Measurements from ENCODE around the gene FATE1. TPM values are rescaled to one million over a fixed set of nuclear protein-coding genes. Genes with fewer than 3 reads are reported as not detected.
A peak's percentile ranks its signal among the peaks of the same experiment; 100 is the strongest.

FATE1 gene
- total RNA-seq, 1 donor from 2014 or later = not detected

GRCh38 chrX:151703487-151703886 is 12.3 kb upstream of the FATE1 start:
- peak; percentile 23 for DNase-seq (ENCODE audit: low spot score)

DNA sequence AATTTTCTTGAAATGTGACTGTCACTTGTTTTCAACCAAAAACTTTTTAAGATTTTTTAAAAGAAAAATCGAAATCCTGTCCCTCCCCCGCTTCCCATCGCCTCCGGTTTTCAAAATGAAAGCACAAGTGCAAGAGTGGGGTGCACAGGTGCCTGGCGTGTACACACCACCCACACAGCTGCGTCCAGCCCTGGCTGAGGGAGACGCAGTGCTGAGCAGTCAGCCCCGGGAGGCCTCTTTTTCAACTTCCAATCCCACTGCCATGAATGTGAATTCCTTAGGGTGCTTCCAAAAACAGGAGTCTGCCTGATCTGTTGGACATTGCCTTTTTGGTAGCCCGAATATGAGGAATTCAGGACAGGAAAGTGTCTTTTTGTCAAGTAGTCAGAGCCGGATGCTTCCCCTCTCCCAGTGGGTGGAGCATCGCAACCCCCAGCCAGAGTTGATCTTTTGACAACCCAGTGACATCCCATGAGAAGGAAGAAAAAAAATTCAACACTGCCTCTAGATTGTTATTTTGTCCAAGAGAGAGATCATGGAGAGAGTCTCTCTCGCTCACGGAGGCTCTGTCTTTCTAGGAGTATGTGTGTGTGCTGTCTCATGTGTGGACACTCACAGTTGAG is 11.7 kb upstream of the FATE1 start:
- no peak for DNase-seq (ENCODE audit: low spot score)

DNA sequence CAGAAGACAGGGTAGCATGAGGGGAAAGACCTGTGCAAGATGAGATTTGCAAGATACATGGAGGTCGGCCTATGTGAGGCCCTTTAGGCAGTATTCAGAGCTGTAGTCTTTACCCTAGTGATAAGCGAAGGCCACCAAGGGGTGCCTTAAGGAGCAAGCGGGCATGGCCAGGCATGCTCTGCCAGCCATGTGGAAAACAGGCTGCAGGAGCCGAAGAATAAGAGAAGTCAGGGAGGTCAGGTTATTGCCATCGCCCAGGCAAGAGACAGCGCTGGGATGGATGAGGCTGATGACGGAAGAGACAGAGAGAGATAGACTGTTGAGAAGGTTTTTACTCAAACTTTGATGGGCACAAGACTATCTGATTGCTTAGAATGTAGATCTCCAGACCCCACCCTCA is 7.0 kb upstream of the FATE1 start:
- no peak for DNase-seq (ENCODE audit: low spot score)

GRCh38 chrX:151710457-151710856 is 5.4 kb upstream of the FATE1 start:
- no peak for DNase-seq (ENCODE audit: low spot score)

- DNase-seq (ENCODE audit: low spot score) = no peak
Measured at GRCh38 chrX:151711154-151711553, 4.7 kb upstream of the FATE1 start.

- DNase-seq (ENCODE audit: low spot score) = no peak
Measured at GRCh38 chrX:151711787-151712186, 4.0 kb upstream of the FATE1 start.

- DNase-seq (ENCODE audit: low spot score) = no peak
Measured at GRCh38 chrX:151712253-151712652, 3.6 kb upstream of the FATE1 start.

GRCh38 chrX:151713849-151714248 is 2.0 kb upstream of the FATE1 start:
- DNase-seq (ENCODE audit: low spot score) = no peak

GRCh38 chrX:151714362-151714761 is 1.5 kb upstream of the FATE1 start:
- no peak for DNase-seq (ENCODE audit: low spot score)

- DNase-seq (ENCODE audit: low spot score) = peak; percentile 10
Measured at GRCh38 chrX:151722241-151722846, 6.5 kb downstream of the FATE1 start.

- no peak for DNase-seq (ENCODE audit: low spot score)
Measured at GRCh38 chrX:151723156-151723760, 7.4 kb downstream of the FATE1 start.

DNA sequence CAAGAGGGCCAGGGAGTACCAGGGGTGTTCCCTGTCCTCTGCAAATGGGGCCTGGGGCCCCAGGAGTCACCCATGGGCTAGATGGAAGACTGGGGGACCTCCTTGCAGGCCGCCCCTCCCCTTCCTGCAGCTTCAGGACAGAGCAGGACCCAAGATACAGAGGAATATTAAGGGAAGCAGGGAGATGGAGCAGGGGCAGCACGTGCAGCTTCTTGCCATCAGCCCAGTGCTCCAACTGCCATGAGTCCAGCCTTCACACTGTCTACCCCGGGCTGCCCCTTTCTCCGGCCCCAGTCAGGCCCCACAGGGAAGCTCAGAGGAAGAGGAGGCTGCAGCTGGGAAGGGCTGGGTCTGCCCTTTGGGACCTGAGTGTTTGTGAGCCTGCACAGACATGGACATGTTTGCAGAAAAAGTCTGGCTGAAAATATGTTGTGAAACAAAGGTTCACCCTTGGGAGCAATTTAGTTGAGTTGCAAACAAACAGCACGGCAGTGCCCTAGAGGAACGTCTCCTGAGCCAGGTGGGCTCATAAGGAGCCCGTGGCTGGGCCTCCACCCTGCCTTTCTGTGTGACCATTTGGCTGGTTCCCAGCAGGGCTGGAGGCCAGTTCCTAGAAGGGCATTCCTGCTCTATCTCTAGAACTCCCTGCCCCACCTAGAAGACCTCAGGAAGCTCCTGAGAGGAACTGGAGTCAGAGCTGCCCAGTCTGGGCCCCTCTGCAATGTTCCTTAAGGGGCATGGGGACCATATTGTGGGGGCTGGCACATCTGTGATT is 8.9 kb downstream of the FATE1 start:
- DNase-seq (ENCODE audit: low spot score) = no peak

DNA sequence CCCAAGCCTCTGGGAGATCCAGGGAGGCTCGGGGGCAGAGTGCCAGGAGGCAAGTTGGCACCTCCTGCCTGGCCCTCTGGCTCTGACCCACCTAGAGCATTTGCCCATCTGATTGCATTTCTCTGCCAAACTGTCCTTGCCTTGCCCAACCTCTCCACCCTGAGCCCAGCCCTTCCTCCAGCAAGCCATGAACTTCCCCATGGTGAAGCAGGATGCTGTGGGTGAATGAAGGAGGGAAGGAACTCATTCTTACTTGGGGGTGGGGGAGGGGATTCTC is 9.4 kb downstream of the FATE1 start:
- no peak for DNase-seq (ENCODE audit: low spot score)

DNA sequence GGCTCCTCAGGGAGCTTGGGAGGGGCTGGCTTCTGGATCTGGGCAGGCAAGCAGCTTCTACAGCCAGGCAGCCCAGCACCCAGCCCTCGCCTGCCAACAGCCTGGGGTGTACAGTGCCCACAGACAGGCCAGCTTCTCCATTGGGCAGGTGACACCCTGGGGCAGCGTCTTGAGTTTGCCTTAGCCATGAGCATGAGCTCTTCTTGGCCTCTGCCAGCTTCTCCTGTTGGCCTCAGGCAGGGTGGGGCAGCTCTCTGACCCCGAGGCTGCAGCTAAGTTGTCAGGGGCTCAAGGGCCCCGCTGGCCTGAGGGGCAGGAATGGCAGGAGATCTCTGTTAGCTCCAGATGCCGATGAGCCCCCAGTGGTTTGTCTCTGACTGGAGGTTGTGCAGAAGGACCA is 10.9 kb downstream of the FATE1 start:
- DNase-seq (ENCODE audit: low spot score) = no peak

- no peak for DNase-seq (ENCODE audit: low spot score)
Measured at GRCh38 chrX:151727346-151727745, 11.5 kb downstream of the FATE1 start.

GRCh38 chrX:151729056-151729725 is 13.4 kb downstream of the FATE1 start:
- no peak for DNase-seq (ENCODE audit: low spot score)

DNA sequence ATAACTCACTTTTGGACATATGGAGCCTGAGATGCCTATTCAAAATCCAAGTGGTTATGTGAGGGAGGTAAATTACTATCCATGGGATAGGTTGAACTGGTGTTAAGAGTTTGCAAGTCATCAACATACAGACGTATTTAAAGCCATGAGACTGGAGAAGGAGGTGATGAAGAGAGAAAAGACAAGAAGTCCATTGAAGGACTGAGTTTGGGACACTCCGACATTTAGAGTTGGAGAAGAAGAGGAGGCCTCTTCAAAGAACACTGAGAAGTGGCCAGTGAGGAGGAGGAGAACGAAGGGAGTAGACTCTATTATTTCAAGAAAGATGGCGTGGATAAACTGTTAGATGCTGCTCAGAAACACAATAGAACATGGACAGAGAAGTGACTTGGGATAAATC is 18.6 kb downstream of the FATE1 start, which contains the start of gene CNGA2:
CNGA2 (plus strand) TSS at position 301 of the 400 bp plus-strand sequence. CDS start 3,738 bp downstream, outside the sequence.
- DNase-seq (ENCODE audit: low spot score) = no peak

DNA sequence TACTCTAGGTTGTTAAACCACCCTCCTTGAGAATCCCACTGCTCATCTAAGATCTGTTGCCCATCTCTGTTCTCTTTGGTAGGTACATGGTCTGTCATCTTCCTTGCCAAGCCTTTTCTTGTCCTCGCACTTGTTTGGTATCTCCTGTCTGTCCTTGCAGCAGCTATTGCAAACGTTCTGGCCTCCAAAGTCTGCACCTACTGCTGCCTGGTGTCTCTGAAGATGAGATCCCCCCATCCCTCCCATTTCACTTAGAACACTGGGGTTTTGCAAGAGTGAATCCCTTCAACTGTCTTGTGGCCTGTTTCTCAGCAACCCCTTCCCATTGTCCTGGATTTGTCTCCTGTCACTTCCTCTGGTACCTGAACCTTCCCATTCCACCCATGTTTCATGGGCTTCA is 19.4 kb downstream of the FATE1 start:
- no peak for DNase-seq (ENCODE audit: low spot score)

DNA sequence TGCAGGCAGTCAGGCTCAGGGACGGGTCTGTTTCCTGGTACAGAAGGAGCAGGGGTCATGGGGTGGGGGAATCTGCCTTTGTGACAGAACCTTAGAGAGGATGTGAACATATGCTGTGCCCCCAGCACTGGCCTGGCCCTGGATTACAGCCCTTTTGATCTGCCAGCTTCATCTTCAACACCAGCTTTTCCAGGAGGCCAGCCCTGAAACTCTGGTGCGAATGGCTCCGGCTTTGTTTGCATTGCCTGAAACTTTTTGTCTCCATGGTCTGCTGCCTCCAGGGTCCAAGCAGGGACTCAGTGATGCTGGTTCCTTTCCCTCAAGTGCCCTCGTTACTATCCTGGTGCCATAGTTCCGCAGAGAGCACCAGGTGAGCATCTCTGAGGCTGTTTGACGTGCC is 20.9 kb downstream of the FATE1 start:
- DNase-seq (ENCODE audit: low spot score) = no peak

- no peak for DNase-seq (ENCODE audit: low spot score)
Measured at GRCh38 chrX:151737494-151737893, 21.7 kb downstream of the FATE1 start.

- no peak for DNase-seq (ENCODE audit: low spot score)
Measured at GRCh38 chrX:151738751-151739150, 22.9 kb downstream of the FATE1 start.

GRCh38 chrX:151741606-151742005 is 25.8 kb downstream of the FATE1 start:
- no peak for DNase-seq (ENCODE audit: low spot score)
